Brain pericyte (primary cell): ENCODE measurements around the gene CUL7.
"Not testable (repeated sequence)": the region's sequence is repeated elsewhere in the genome, so short reads cannot be mapped to it uniquely, and the experiment has no call there.

Experiments used
- DNase-seq: peaks from one replicate; pipeline ENCODE4 v3.0.0-alpha.2; 2012; ENCODE audit warnings: low read depth, low spot score

The CUL7 gene

GRCh38 chr6:43014434-43014909, 39.2 kb downstream of the CUL7 start:
- DNase-seq: no peak

DNA sequence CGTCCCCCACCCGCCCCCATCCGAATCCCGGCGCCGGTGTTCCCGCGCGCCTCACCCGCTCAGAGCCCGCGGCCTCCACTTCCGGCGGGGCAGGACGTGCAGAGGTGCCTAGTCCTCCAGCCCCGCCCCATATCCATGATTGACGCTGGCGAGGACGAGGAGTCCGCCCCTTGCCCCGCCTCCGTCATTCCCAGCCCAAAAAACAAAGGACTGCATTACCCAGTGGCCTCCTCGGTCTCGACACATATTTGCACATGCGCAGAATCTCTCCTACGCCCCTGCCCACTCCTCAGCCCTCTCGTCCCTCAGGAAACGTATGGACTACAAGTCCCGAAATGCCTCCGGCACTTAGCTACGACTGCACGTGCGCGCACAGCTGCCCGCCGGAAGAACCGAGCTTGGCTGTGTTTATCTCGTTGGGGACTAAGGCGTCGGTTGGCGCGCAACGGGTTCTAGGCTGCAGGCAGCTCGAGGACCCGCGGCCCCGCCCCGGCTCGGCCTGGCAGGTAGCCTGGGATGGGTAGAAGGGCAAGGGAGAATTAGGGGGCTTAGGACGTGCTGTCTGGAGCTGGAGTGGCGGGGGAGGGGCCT, 39.7 kb downstream of the CUL7 start, which contains the start of the genes KLHDC3 and MEA1:
KLHDC3 (plus strand) TSS at position 407 of the 591 bp plus-strand sequence. CDS start 2,944 bp downstream, outside the sequence.
MEA1 (minus strand) TSS at position 104 of the 591 bp plus-strand sequence. CDS start 133 bp downstream, outside the sequence.
- DNase-seq: peak; percentile 99

GRCh38 chr6:43013097-43013842, 40.4 kb downstream of the CUL7 start:
- no peak for DNase-seq

- no peak for DNase-seq
These were observed 41.3 kb downstream of the CUL7 start for GRCh38 chr6:43012364-43012763.

DNA sequence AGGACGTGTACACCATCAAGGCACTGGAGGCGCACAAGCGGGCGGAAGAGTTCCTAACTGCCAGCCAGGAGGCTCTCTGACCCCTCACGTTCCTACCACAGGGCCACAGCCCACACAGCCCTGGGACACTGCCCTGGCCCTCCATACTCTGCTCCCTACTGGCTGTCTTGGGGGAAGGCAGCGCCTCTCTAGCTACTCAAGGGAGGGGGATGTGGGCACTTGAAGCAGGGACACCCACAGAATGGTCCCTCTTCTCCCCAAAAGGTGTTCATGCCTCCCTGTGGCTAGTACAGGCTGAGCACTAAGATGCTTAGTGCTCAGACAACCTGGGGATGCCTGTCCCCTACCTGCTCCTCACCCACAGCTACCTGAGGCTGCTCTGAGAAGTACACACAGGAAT, 42.4 kb downstream of the CUL7 start:
- no peak for DNase-seq

DNA sequence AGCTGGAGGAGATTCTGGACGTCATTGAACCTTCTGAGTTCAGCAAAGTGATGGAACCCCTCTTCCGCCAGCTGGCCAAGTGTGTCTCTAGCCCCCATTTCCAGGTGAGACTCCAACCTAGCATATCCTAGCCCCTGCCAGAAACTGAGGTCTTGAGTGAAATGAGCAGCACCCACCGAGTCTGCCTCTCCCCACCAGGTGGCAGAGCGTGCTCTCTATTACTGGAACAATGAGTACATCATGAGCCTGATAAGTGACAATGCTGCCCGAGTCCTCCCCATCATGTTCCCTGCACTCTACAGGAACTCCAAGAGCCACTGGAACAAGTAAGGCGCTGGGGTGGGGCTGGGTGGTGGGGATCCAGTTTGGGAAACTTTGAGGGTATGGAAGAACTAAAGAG, 44.5 kb downstream of the CUL7 start:
- DNase-seq: no peak

GRCh38 chr6:43007126-43007525, 46.5 kb downstream of the CUL7 start:
- no peak for DNase-seq

GRCh38 chr6:43006251-43006650, 47.4 kb downstream of the CUL7 start:
- no peak for DNase-seq

DNA sequence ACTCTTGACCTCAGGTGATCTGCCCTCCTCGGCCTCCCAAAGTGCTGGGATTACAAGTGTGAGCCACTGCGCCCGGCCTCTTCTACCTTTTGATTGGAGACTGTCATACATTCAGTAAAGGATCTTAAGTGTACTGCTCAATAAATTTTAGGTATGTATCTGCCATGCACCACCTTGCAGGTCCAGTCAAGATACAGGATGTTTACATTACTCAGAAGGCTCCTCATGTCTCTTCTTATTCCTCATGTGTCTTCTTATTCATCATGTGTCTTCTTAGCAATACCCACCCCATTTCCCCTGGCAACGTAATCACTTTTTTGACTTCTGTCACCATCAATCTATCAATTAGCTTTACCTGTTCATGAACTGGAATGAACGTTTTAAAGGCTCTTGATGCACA, 47.8 kb downstream of the CUL7 start:
- DNase-seq: no peak

- DNase-seq: no peak
These were observed 51.8 kb downstream of the CUL7 start for GRCh38 chr6:43001843-43002242.

- DNase-seq: not testable (repeated sequence)
These were observed 55.4 kb downstream of the CUL7 start for GRCh38 chr6:42998205-42998604.

DNA sequence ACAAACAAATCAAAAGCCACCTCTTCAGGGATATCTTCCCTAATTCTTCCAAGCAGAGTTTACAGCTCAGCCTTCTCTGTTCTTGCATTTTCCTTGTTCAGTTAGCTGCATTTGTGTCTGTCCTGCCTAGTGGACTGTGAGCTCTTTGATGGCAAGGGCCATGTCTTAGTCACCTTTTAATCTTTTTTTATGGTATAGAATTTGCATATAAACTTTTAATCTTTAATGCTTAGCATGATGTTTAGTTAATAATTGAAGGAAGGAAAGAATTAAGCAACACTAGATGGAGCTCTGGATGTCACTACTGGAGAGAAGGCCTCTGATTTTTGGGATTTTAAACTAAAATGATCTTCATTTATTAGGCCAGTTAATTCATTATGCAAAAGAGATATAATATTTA, 57.1 kb downstream of the CUL7 start:
- DNase-seq: no peak

- DNase-seq: no peak
These were observed 60.2 kb downstream of the CUL7 start for GRCh38 chr6:42993445-42993844.

GRCh38 chr6:42989923-42990322, 63.7 kb downstream of the CUL7 start:
- no peak for DNase-seq

DNA sequence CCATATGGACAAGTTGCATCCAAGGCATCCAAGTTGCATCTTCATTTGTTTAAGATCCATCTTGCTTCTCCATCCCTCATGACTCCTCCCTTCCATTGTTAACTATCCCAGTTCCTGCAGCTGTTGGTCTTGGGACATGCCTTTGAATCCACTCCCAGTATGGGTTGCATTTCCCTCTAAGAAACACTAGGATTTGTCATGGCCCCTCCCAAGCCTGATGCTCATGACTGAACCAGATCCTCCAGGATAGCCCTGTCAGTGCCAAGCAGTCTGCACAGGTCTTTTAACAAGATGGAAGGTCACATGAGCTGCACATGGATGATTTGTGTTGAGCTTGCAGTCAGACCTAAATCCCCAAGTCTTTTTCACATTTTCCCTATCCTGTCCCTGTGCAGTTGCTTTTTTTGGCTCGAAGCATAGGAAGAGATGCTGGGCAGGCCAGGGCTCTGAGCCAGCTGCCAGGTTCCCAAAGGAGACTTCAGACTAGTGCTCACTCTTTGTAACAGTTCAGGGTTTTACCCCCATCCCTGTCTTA, 65.1 kb downstream of the CUL7 start:
- no peak for DNase-seq
